Mucosa of stomach (tissue), 1 donor: ENCODE measurements around the gene DRAXIN.

Source experiments
- H3K27me3 ChIP-seq: one replicate; pipeline ENCODE4 v1.7.0; 2013; ENCODE audit warnings: mild to moderate bottlenecking, low read length; ENCODE audit not compliant: control insufficient read depth, insufficient read depth
- H3K36me3 ChIP-seq: one replicate; pipeline ENCODE4 v1.7.0; 2013; ENCODE audit warnings: low read length; ENCODE audit not compliant: control insufficient read depth, insufficient read depth
- H3K4me1 ChIP-seq: one replicate; pipeline ENCODE4 v1.7.0; 2013; ENCODE audit warnings: mild to moderate bottlenecking, low read length; ENCODE audit not compliant: control insufficient read depth, insufficient read depth
- H3K4me3 ChIP-seq: one replicate; pipeline ENCODE4 v1.7.0; 2013; ENCODE audit warnings: low read length
- H3K9ac ChIP-seq: one replicate; pipeline ENCODE4 v1.7.0; 2013; ENCODE audit warnings: mild to moderate bottlenecking, low read length, moderate library complexity
- H3K9me3 ChIP-seq: one replicate; pipeline ENCODE4 v1.7.0; 2013; ENCODE audit warnings: mild to moderate bottlenecking, low read length, moderate library complexity; ENCODE audit not compliant: control insufficient read depth
- donor health status: Pancreatic carcinoma.

Gene DRAXIN

GRCh38 chr1:11680270-11681070 lies 11.0 kb upstream of the DRAXIN start:
- H3K4me1 ChIP-seq: peaks cover 10% of the 10 kb centered on the region
- no peaks in the 10 kb centered on the region for H3K9me3 ChIP-seq
- H3K27me3 ChIP-seq: peaks cover 16% of the 10 kb centered on the region
- H3K9ac ChIP-seq: peak overlapping the region; percentile 71
- H3K36me3 ChIP-seq: no peaks in the 10 kb centered on the region
- H3K4me3 ChIP-seq: peak overlapping the region; percentile 56

- H3K27me3 ChIP-seq: peaks cover 16% of the 10 kb centered on the region
- H3K4me3 ChIP-seq: peak within 1 kb of the TSS; percentile 56
- no peaks in the 10 kb centered on the region for H3K36me3 ChIP-seq
- H3K9me3 ChIP-seq: no peaks in the 10 kb centered on the region
- peak within 1 kb of the TSS; percentile 71 for H3K9ac ChIP-seq
- peaks cover 10% of the 10 kb centered on the region for H3K4me1 ChIP-seq
Measured at GRCh38 chr1:11681071-11681771, 10.3 kb upstream of the DRAXIN start, which contains the start of gene MAD2L2. TSS of gene MAD2L2 (minus strand) at chr1:11681148. CDS start at chr1:11680601, 547 bp downstream.

DNA sequence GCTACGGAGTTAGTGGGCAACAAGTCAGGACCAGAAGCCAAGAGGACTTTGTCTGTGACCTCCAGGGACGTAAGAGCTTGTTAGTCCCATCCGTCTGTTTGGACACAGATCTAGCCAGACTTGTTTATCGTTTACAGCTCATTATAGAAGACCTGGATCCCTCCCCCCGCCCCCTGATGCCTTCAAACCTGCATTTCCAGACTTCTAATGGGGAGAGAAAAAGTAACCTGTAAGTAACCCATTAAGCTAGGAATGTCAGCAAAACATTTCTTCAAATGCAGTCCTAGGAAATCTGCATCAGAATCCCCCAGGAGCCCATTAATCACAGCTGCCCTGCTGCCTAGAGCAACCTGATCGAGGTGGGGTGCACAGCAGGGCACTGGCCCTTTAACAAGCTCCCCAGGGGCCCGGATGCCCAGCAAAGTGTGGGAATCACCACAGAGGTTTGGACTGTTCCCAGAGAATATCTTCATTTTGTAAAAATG lies 9.2 kb upstream of the DRAXIN start:
- Histone ChIP-seq H3K9ac (no peak overlapping the region), H3K4me3 (no peak overlapping the region), H3K9me3 (no peaks in the 10 kb centered on the region), H3K4me1 (peaks cover 10% of the 10 kb centered on the region), H3K27me3 (peaks cover 16% of the 10 kb centered on the region), H3K36me3 (no peaks in the 10 kb centered on the region)

- Histone ChIP-seq H3K9me3 (no peaks in the 10 kb centered on the region), H3K4me3 (no peak overlapping the region), H3K36me3 (no peaks in the 10 kb centered on the region), H3K9ac (no peak overlapping the region), H3K4me1 (peaks cover 10% of the 10 kb centered on the region), H3K27me3 (peaks cover 16% of the 10 kb centered on the region)
Measured at GRCh38 chr1:11682799-11683198, 8.7 kb upstream of the DRAXIN start.

DNA sequence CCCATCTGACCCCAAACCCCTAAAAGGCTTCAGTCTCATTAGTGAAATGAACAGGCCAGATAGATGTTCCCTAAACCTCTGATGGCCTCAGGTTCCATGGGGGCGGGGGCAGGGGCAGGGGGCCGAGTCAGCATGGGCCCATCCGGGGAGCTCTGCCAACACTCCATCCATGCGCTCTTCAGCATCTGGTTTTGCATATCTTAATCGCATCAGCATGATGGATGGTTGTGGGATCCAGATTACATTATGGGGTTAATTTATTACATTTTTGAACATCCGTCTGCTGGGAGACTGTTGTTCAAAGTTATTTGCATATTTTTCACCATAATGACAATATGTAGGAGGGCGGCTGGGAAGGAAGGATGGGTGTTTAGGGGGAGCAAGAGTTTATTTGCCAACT lies 7.4 kb upstream of the DRAXIN start:
- Histone ChIP-seq H3K27me3 (peaks cover 21% of the 10 kb centered on the region), H3K9me3 (no peaks in the 10 kb centered on the region), H3K4me3 (no peak overlapping the region), H3K36me3 (no peaks in the 10 kb centered on the region), H3K9ac (no peak overlapping the region), H3K4me1 (peaks cover 10% of the 10 kb centered on the region)

GRCh38 chr1:11685210-11685752 lies 6.2 kb upstream of the DRAXIN start:
- Histone ChIP-seq H3K4me1 (peaks cover 8% of the 10 kb centered on the region), H3K9ac (no peak overlapping the region), H3K4me3 (no peak overlapping the region), H3K9me3 (no peaks in the 10 kb centered on the region), H3K36me3 (no peaks in the 10 kb centered on the region), H3K27me3 (peaks cover 30% of the 10 kb centered on the region)

DNA sequence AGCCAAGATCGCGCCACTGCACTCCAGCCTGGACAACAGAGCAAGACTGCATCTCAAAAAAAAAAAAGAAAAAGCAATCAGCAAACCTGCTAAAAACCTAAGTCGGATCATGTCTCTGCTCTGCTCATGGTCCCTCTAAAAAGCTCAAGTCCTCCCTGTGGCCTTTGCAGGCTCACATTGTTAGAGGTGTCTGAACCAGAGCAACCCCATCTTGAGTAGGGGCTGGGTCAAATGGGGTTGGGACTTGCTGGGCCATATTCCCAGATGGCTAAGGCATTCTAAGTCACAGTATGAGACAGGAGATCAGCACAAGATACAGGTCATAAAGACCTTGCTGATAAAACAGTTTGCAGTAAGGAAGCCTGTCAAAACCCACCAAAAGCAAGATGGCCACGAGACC lies 3.0 kb upstream of the DRAXIN start:
- Histone ChIP-seq H3K27me3 (peaks cover 43% of the 10 kb centered on the region), H3K4me1 (peaks cover 6% of the 10 kb centered on the region), H3K4me3 (no peak overlapping the region), H3K9me3 (no peaks in the 10 kb centered on the region), H3K36me3 (no peaks in the 10 kb centered on the region), H3K9ac (no peak overlapping the region)

- Histone ChIP-seq H3K27me3 (peaks cover 58% of the 10 kb centered on the region), H3K9ac (no peak overlapping the region), H3K4me1 (peaks cover 6% of the 10 kb centered on the region), H3K9me3 (no peaks in the 10 kb centered on the region), H3K4me3 (no peak overlapping the region), H3K36me3 (no peaks in the 10 kb centered on the region)
Measured at GRCh38 chr1:11690397-11691301, 861 bp upstream of the DRAXIN start.

GRCh38 chr1:11691928-11692711 lies 610 bp downstream of the DRAXIN start:
- Histone ChIP-seq H3K4me1 (peaks cover 6% of the 10 kb centered on the region), H3K9me3 (no peaks in the 10 kb centered on the region), H3K36me3 (no peaks in the 10 kb centered on the region), H3K4me3 (no peak overlapping the region), H3K9ac (no peak overlapping the region), H3K27me3 (peaks cover 60% of the 10 kb centered on the region)

DNA sequence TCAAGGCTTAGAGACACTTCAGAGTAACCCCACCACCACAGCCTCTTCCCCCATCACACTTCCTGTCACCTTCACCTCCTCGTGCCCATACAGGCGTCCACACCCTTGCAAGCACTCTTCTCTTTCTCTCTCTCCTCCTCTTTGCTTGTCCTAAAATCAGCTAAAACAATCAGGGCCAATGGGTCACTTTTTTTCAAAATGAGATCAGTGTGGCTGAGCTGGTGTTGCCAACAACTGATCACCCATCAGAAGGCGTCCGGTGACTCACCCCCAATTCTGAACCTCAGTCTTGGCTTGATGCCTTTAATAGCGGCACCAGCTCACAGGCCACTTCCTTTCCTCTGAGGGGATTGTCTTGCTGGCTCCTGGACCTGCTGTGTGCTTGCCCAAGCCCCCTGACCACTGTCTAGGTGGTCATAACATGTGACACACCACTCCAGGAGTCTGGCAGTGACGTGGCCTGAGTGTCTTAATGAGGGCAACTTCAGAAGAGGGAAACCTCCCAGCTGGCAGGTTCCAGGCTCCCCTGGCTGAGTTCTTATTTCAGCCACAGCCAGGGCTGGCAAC lies 1.6 kb downstream of the DRAXIN start:
- H3K9me3 ChIP-seq: no peaks in the 10 kb centered on the region
- no peak overlapping the region for H3K4me3 ChIP-seq
- H3K27me3 ChIP-seq: peaks cover 60% of the 10 kb centered on the region
- H3K4me1 ChIP-seq: peaks cover 6% of the 10 kb centered on the region
- no peaks in the 10 kb centered on the region for H3K36me3 ChIP-seq
- H3K9ac ChIP-seq: no peak overlapping the region

GRCh38 chr1:11693917-11694316 lies 2.4 kb downstream of the DRAXIN start:
- H3K4me1 ChIP-seq: peaks cover 6% of the 10 kb centered on the region
- H3K9me3 ChIP-seq: no peaks in the 10 kb centered on the region
- no peaks in the 10 kb centered on the region for H3K36me3 ChIP-seq
- peaks cover 57% of the 10 kb centered on the region for H3K27me3 ChIP-seq
- H3K9ac ChIP-seq: no peak overlapping the region
- no peak overlapping the region for H3K4me3 ChIP-seq
